Vagina (tissue), 2 donors: Measurements from ENCODE around the gene DPH7. TPM values are rescaled to one million over a fixed set of nuclear protein-coding genes. Genes with fewer than 3 reads are reported as not detected.
"Not testable (repeated sequence)": the region's sequence is repeated elsewhere in the genome, so short reads cannot be mapped to it uniquely, and the experiment has no call there.

ENCODE experiments used
- DNase-seq, 2 donors: peaks; one replicate each; pipeline ENCODE4 v3.0.0-alpha.2; 2017; ENCODE audit errors: extremely low spot score in 2 of 2
- H3K27ac ChIP-seq: fragments of 200-600 bp; sonication (generic); one replicate; pipeline ENCODE4 v1.5.1; 2019
- H3K27me3 ChIP-seq: fragments of 200-600 bp; sonication (generic); one replicate; pipeline ENCODE4 v1.5.1; 2019
- H3K36me3 ChIP-seq, 2 donors: fragments of 200-600 bp; sonication (generic); one replicate each; pipeline ENCODE4 v1.5.1; 2017 to 2019
- H3K4me1 ChIP-seq: fragments of 200-600 bp; sonication (generic); one replicate; pipeline ENCODE4 v1.5.1; 2019
- H3K4me3 ChIP-seq, 2 donors: fragments of 200-600 bp; sonication (generic); 1 replicate in 1 of 2; 2 replicates in 1 of 2; pipeline ENCODE4 v1.5.1; 2016 to 2019
- H3K9me3 ChIP-seq: fragments of 200-600 bp; sonication (generic); one replicate; pipeline ENCODE4 v1.5.1; 2019
- CTCF ChIP-seq, 3 experiments: fragments of 450-650 bp in 2 of 3; fragments of 200-600 bp in 1 of 3; sonication (generic) in 1 of 3; IDR thresholded peaks; one replicate each; pipeline ENCODE4 v1.5.1; 2017 to 2019; ENCODE audit warnings: antibody characterized with exemption in 3 of 3, mild to moderate bottlenecking in 2 of 3, moderate library complexity in 2 of 3
- POLR2A ChIP-seq, 2 donors: fragments of 450-650 bp; IDR thresholded peaks; one replicate each; pipeline ENCODE4 v1.6.1; 2017; ENCODE audit warnings: antibody characterized with exemption in 2 of 2, mild to moderate bottlenecking in 2 of 2, moderate library complexity in 2 of 2
- POLR2AphosphoS5 ChIP-seq, 2 donors: sonication (generic); formaldehyde crosslinking; IDR thresholded peaks; one replicate each; pipeline ENCODE4 v1.9.0; 2017; ENCODE audit warnings: antibody characterized with exemption in 2 of 2, mild to moderate bottlenecking in 2 of 2, low read depth in 1 of 2; ENCODE audit not compliant: insufficient read depth in 1 of 2
- intact Hi-C: fragments of 100-400 bp; cut with DNase I; formaldehyde crosslinking; loops from one replicate; pipeline ENCODE4 v1.15.1; 2023
- total RNA-seq: library from RNA; depleted of rRNA; stranded (reverse); fragments of >200 nt; gene quantifications from one replicate; pipeline ENCODE4 v1.2.3, GENCODE V29; 2016

Gene DPH7
- total RNA-seq, 1 donor from 2014 or later: 32.9 TPM

DNA sequence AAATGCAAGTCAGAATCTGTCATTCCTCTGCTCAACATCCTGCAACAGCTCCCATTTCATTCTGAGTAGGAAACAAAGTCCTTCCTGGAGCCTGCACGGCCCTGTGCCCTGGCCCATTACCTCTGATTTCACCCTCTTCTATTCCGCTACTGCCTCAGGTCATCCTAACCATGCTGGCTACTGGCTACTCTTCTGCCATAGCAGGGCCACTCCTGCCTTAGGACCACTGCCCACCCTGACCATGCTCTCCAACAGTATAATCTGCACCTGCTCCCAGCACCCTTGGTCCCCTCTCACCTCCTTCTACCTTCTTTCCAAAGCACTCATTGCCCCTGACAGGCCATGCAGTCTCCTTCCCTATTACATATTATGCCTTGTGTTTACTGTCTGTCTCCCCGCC lies 8.2 kb downstream of the DPH7 start:
- intact Hi-C loops: no loop called here
- no peak for TF ChIP-seq POLR2AphosphoS5 (IDR thresholded peaks at IDR 0.05; ENCODE audit: insufficient read depth in 1 of 2, low read depth in 1 of 2)
- Histone ChIP-seq H3K36me3 (peaks cover 0 to 39% of the 10 kb centered on the region in 2 donors), H3K9me3 (no peaks in the 10 kb centered on the region), H3K4me3 (no peak overlapping the region), H3K27me3 (no peaks in the 10 kb centered on the region), H3K4me1 (peaks cover 4% of the 10 kb centered on the region), H3K27ac (no peak overlapping the region)
- DNase-seq: no peak

DNA sequence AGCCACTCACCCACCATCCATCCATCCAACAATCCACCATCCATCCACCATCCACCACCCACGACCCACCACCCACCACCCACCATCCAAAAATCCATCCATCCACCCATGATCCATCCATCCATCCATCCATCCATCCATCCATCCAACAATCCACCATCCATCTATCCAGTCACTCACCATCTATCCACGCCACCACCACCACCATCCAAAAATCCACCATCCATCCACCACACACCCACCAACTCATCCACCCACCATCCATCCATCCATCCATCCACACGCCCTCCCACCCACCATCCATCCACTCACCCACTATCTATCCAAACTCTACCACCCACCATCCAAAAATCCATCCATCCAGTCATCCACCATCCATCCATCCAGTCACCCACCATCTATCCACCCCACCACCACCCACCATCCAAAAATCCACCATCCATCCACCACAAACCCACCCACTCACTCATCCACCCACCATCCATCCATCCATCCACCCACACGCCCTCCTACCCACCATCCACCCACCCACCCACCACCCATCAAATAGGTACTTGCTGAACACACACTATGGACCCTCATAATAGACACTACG lies 9.0 kb downstream of the DPH7 start:
- intact Hi-C loops: no loop called here
- TF ChIP-seq CTCF (IDR thresholded peaks at IDR 0.05): no peak
- no peak for TF ChIP-seq POLR2AphosphoS5 (IDR thresholded peaks at IDR 0.05; ENCODE audit: insufficient read depth in 1 of 2, low read depth in 1 of 2)
- TF ChIP-seq POLR2A (IDR thresholded peaks at IDR 0.05): no peak
- Histone ChIP-seq H3K9me3 (no peaks in the 10 kb centered on the region), H3K4me1 (no peaks in the 10 kb centered on the region), H3K27me3 (no peaks in the 10 kb centered on the region), H3K27ac (no peak overlapping the region), H3K4me3 (no peak overlapping the region), H3K36me3 (peaks cover 0 to 35% of the 10 kb centered on the region in 2 donors)
- no peak for DNase-seq

DNA sequence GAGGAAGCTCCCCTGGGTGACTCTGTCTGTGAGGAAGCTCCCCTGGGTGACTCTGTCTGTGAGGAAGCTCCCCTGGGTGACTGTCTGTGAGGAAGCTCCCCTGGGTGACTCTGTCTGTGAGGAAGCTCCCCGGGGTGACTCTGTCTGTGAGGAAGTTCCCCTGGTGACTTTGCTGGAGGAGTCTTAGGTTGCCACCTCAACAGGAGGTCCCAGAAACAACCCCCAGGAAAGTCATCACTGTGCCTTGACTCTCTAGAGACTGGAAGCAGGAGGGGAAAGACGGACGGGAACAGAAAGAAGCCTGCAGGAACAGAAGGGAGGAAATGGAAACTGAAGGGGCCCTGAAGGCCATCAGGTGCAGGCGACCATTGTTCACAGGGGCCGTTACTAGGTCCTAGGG lies 10.3 kb downstream of the DPH7 start:
- H3K9me3 ChIP-seq, H3K27me3 ChIP-seq, DNase-seq, H3K27ac ChIP-seq, H3K4me3 ChIP-seq, intact Hi-C loops, H3K4me1 ChIP-seq: not testable (repeated sequence)
- peaks cover 0 to 33% of the 10 kb centered on the region in 2 donors for H3K36me3 ChIP-seq

GRCh38 chr9:137564817-137565411 lies 13.8 kb downstream of the DPH7 start:
- Histone ChIP-seq H3K36me3 (peaks cover 0 to 18% of the 10 kb centered on the region in 2 donors), H3K4me1 (no peaks in the 10 kb centered on the region), H3K27me3 (no peaks in the 10 kb centered on the region), H3K27ac (no peak overlapping the region), H3K4me3 (no peak overlapping the region), H3K9me3 (no peaks in the 10 kb centered on the region)
- intact Hi-C loops: no loop called here
- TF ChIP-seq POLR2AphosphoS5 (IDR thresholded peaks at IDR 0.05; ENCODE audit: insufficient read depth in 1 of 2, low read depth in 1 of 2): no peak
- TF ChIP-seq CTCF (IDR thresholded peaks at IDR 0.05): no peak
- no peak for TF ChIP-seq POLR2A (IDR thresholded peaks at IDR 0.05)
- DNase-seq: no peak

- Histone ChIP-seq H3K9me3 (no peaks in the 10 kb centered on the region), H3K27ac (no peak overlapping the region), H3K4me1 (no peaks in the 10 kb centered on the region), H3K36me3 (peaks cover 0 to 23% of the 10 kb centered on the region in 2 donors), H3K27me3 (no peaks in the 10 kb centered on the region), H3K4me3 (no peak overlapping the region)
- DNase-seq: no peak
- no peak for TF ChIP-seq CTCF (IDR thresholded peaks at IDR 0.05)
- TF ChIP-seq POLR2A (IDR thresholded peaks at IDR 0.05): no peak
- TF ChIP-seq POLR2AphosphoS5 (IDR thresholded peaks at IDR 0.05; ENCODE audit: insufficient read depth in 1 of 2, low read depth in 1 of 2): no peak
- intact Hi-C loops: no loop called here
These were observed 14.6 kb downstream of the DPH7 start for GRCh38 chr9:137564134-137564533.

GRCh38 chr9:137558127-137558526 lies 20.6 kb downstream of the DPH7 start:
- DNase-seq: no peak
- Histone ChIP-seq H3K4me3 (no peak overlapping the region), H3K36me3 (peaks cover 0 to 41% of the 10 kb centered on the region in 2 donors), H3K27ac (no peak overlapping the region), H3K9me3 (no peaks in the 10 kb centered on the region), H3K4me1 (peaks cover 3% of the 10 kb centered on the region), H3K27me3 (no peaks in the 10 kb centered on the region)
- intact Hi-C loops: no loop called here
- TF ChIP-seq POLR2A (IDR thresholded peaks at IDR 0.05) (no peak), CTCF (IDR thresholded peaks at IDR 0.05) (no peak), POLR2AphosphoS5 (IDR thresholded peaks at IDR 0.05; ENCODE audit: insufficient read depth in 1 of 2, low read depth in 1 of 2) (no peak)
